ENCODE data around the gene ULK2. TPM values are rescaled to one million over a fixed set of nuclear protein-coding genes. Genes with fewer than 3 reads are reported as not detected.
A peak's percentile ranks its signal among the peaks of the same experiment; 100 is the strongest.

ULK2 gene
- total RNA-seq, 4 donors from 2014 or later = 15.4 to 35.0 (median 26.9) TPM

DNA sequence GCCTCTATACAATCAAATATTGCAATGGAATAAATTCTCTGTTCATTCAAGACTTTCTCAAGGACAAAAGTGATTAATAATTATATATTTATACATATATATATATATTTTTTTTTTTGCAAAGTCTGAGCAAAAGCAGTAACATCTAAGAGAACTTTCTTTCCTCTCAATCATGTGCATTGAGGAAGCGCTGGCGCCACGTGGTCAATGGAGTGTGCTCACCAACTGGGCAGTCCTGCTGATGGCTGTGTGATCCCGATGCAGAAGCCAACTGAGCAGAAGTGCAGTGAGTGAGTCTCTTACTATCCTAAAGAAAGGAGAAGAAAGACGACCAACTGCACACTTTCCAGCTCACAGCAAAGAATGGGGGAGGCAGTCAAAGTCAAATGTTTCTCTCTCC is 37.2 kb upstream of the ULK2 start:
- Histone ChIP-seq H3K27ac (no peak overlapping the region), H3K4me3 (no peak overlapping the region), H3K36me3 (no peaks in the 10 kb centered on the region), H3K27me3 (no peaks in the 10 kb centered on the region), H3K9me3 (no peaks in the 10 kb centered on the region), H3K4me1 (no peaks in the 10 kb centered on the region)
- intact Hi-C loops (cut with DNase I; ENCODE audit: low total_unique reads) = no loop called here
- DNase-seq = no peak
- TF ChIP-seq, protein P1, sequence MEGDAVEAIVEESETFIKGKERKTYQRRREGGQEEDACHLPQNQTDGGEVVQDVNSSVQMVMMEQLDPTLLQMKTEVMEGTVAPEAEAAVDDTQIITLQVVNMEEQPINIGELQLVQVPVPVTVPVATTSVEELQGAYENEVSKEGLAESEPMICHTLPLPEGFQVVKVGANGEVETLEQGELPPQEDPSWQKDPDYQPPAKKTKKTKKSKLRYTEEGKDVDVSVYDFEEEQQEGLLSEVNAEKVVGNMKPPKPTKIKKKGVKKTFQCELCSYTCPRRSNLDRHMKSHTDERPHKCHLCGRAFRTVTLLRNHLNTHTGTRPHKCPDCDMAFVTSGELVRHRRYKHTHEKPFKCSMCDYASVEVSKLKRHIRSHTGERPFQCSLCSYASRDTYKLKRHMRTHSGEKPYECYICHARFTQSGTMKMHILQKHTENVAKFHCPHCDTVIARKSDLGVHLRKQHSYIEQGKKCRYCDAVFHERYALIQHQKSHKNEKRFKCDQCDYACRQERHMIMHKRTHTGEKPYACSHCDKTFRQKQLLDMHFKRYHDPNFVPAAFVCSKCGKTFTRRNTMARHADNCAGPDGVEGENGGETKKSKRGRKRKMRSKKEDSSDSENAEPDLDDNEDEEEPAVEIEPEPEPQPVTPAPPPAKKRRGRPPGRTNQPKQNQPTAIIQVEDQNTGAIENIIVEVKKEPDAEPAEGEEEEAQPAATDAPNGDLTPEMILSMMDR (IDR thresholded peaks at IDR 0.05) = no peak
- TF ChIP-seq POLR2A (IDR thresholded peaks at IDR 0.05) = no peak

DNA sequence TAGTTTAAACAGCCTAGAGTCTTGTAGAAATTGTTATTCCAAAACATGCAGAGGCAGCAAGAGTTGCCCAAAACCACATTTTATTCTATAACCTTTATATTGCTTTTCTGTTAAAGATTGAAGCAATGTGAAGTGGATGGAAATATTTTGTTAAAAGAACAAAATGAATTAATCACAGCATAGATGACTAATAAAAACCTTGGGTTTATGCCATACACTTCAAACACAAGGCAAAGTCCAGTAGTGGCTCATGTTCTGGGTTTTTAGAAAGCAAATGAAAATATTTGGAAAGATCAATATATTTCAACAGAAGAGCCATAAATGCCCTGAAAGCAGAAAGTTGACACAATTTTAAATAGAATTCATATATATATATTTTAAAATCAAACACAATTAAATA is 36.7 kb upstream of the ULK2 start:
- H3K9me3 ChIP-seq = no peaks in the 10 kb centered on the region
- DNase-seq = no peak
- no peak for TF ChIP-seq POLR2A (IDR thresholded peaks at IDR 0.05)
- TF ChIP-seq, protein P1 (IDR thresholded peaks at IDR 0.05) = no peak
- H3K4me3 ChIP-seq = no peak overlapping the region
- no peaks in the 10 kb centered on the region for H3K36me3 ChIP-seq
- H3K27ac ChIP-seq = no peak overlapping the region
- H3K4me1 ChIP-seq = no peaks in the 10 kb centered on the region
- no peaks in the 10 kb centered on the region for H3K27me3 ChIP-seq
- intact Hi-C loops (cut with DNase I; ENCODE audit: low total_unique reads) = no loop called here

DNA sequence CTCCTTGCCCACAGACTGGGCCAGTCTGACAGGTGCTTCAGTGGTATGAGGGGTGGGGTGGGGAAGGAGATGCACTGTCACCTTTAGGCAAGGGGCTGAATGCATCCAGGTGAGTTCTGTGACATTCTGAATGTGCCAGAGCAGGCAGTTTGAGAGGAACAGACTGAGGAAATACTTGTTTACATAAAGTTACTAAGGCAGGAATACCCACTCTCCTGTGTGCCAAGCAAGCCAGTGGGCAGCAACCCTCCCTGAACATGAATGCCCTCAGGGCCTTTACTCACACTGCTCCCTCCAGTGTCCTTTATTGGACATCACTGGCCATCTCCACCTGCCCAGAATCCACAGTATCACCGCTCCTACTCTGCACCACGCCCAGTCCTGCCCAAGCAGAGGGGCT is 33.1 kb upstream of the ULK2 start:
- TF ChIP-seq, protein P1 (IDR thresholded peaks at IDR 0.05) = no peak
- no peak for TF ChIP-seq POLR2A (IDR thresholded peaks at IDR 0.05)
- Histone ChIP-seq H3K36me3 (no peaks in the 10 kb centered on the region), H3K4me1 (no peaks in the 10 kb centered on the region), H3K27ac (no peak overlapping the region), H3K4me3 (no peak overlapping the region), H3K9me3 (no peaks in the 10 kb centered on the region), H3K27me3 (no peaks in the 10 kb centered on the region)
- DNase-seq = no peak
- intact Hi-C loops (cut with DNase I; ENCODE audit: low total_unique reads) = no loop called here

DNA sequence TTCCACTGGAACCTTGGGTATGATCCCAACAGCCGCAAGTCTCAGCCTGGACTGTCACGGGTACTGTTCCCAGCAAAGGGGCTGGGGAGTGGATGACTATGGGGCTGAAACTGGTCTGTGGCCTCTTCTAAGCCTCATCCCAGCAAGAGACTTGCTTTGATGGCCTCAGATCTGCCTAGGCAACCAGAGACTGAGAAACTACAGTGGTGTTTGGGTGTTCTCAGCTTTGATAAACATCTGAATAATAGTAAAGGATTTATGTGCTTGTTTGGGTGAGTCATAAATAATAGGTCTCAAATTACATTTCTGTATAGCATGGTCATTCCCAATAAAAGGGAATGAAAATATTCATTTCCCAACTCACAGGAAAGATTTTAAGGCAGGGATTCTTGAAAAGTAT is 30.2 kb upstream of the ULK2 start:
- Histone ChIP-seq H3K9me3 (no peaks in the 10 kb centered on the region), H3K36me3 (no peaks in the 10 kb centered on the region), H3K4me3 (no peak overlapping the region), H3K27me3 (no peaks in the 10 kb centered on the region), H3K4me1 (no peaks in the 10 kb centered on the region), H3K27ac (peak overlapping the region in 1 of 2 donors; percentile 71)
- TF ChIP-seq, protein P1 (IDR thresholded peaks at IDR 0.05) = no peak
- TF ChIP-seq POLR2A (IDR thresholded peaks at IDR 0.05) = no peak
- peak in 1 of 2 donors; percentile 20 for DNase-seq
- intact Hi-C loops (cut with DNase I; ENCODE audit: low total_unique reads) = no loop called here

DNA sequence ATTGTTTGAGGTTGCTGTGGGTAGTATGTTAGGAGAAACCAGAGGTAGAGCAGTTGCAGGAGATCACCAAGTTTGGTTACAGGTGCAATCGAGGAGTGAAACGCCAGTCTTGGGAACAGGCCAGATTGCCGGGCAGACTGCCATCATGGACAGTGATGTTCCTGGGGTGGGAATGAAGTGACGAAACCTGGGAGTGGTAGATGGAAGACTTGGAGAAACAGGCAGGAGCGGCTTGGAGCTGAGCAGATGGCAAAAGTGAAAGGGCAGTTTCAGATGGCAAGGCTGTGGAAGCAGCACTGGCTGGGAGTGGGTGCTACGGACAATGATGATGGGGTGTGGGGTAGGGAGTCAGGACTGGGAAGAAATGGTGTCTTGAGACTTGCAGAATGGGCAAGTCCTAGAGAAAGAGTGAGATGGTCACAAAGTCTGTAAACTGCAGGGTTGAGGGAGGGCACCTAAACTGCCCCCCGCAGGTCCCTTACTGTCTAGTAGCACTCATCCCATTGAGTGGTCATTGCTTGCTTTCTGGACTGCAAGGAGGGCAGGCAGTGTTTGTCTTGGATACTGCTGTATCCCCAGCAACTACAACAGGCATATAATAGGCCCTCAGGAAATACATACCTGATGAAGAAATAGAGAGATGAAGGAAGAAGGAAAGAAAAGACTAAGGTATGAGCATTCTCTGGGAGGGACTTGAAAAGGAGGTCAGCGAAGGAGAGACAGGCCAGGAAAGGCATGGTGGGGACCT is 29.5 kb upstream of the ULK2 start:
- Histone ChIP-seq H3K4me3 (no peak overlapping the region), H3K4me1 (no peaks in the 10 kb centered on the region), H3K36me3 (no peaks in the 10 kb centered on the region), H3K9me3 (no peaks in the 10 kb centered on the region), H3K27ac (peak overlapping the region in 1 of 2 donors; percentile 71), H3K27me3 (no peaks in the 10 kb centered on the region)
- intact Hi-C loops (cut with DNase I; ENCODE audit: low total_unique reads) = no loop called here
- DNase-seq = peak; percentile 56 to 67
- no peak for TF ChIP-seq POLR2A (IDR thresholded peaks at IDR 0.05)
- TF ChIP-seq, protein P1 (IDR thresholded peaks at IDR 0.05) = no peak

Measured in uterus (tissue), 4 donors.